SU-DHL-6 (cell line): ENCODE data around the gene IMPACT.

Experiments used
- H2AFZ ChIP-seq: fragments of 200-600 bp; sonication (generic); 2 replicates; pipeline ENCODE4 v1.6.1; 2014; ENCODE audit warnings: low read depth, mild to moderate bottlenecking, moderate library complexity, mixed read lengths, antibody characterized with exemption, low read length; ENCODE audit not compliant: severe bottlenecking
- H3F3A ChIP-seq: fragments of 200-600 bp; shearing (Covaris generic); 2 replicates; pipeline ENCODE4 v1.6.0; 2016; ENCODE audit warnings: antibody characterized with exemption, mild to moderate bottlenecking; ENCODE audit not compliant: insufficient read depth
- H3K27ac ChIP-seq: fragments of 200-600 bp; sonication (generic); 2 replicates; pipeline ENCODE4 v1.5.1; 2016; ENCODE audit warnings: low read depth, mild to moderate bottlenecking, low read length, moderate library complexity, mixed read lengths
- H3K27me3 ChIP-seq: fragments of 200-600 bp; sonication (generic), shearing (Covaris generic); 2 replicates; pipeline ENCODE4 v1.6.0; 2014; ENCODE audit warnings: mild to moderate bottlenecking, low read length
- H3K36me3 ChIP-seq: fragments of 200-600 bp; sonication (generic); 2 replicates; pipeline ENCODE4 v1.6.1; 2014; ENCODE audit warnings: mild to moderate bottlenecking, low read length, mixed read lengths
- H3K4me2 ChIP-seq: fragments of 300-600, 200-600 bp; shearing (Covaris generic), sonication (generic); 2 replicates; pipeline ENCODE4 v1.6.0; 2014; ENCODE audit warnings: low read length, low read depth, mild to moderate bottlenecking; ENCODE audit not compliant: poor library complexity, severe bottlenecking
- H3K4me3 ChIP-seq: fragments of 200-600 bp; sonication (generic); 2 replicates; pipeline ENCODE4 v1.5.1; 2014; ENCODE audit warnings: antibody characterized with exemption, low read length, mild to moderate bottlenecking, mixed read lengths; ENCODE audit not compliant: insufficient read depth, poor library complexity, severe bottlenecking
- H3K79me2 ChIP-seq: fragments of 200-600 bp; sonication (generic); 2 replicates; pipeline ENCODE4 v1.6.1; 2014; ENCODE audit warnings: mild to moderate bottlenecking, low read length, moderate library complexity; ENCODE audit not compliant: insufficient read depth
- H3K9ac ChIP-seq: fragments of 200-600 bp; sonication (generic); 2 replicates; pipeline ENCODE4 v1.7.0; 2014; ENCODE audit warnings: mild to moderate bottlenecking, low read length
- H3K9me2 ChIP-seq: fragments of 200-600 bp; sonication (generic); replicated peaks from 2 replicates; pipeline ENCODE4 v1.6.1; 2014; ENCODE audit warnings: low read length; ENCODE audit not compliant: insufficient read depth
- H3K9me3 ChIP-seq: fragments of 200-600 bp; sonication (generic); 2 replicates; pipeline ENCODE4 v1.6.1; 2014; ENCODE audit warnings: low read length, mixed read lengths; ENCODE audit not compliant: insufficient read depth
- H4K20me1 ChIP-seq: fragments of 200-600 bp; sonication (generic); 2 replicates; pipeline ENCODE4 v1.6.1; 2014; ENCODE audit warnings: low read depth, mild to moderate bottlenecking, antibody characterized with exemption, low read length, moderate library complexity, mixed read lengths
- EZH2phosphoT487 ChIP-seq: fragments of 200-600 bp; sonication (generic), shearing (Covaris generic); conservative IDR thresholded peaks from 2 replicates; pipeline ENCODE4 v1.6.1; 2018; ENCODE audit warnings: mild to moderate bottlenecking, antibody characterized with exemption, low read length, moderate library complexity, mixed read lengths
- TF ChIP-seq, protein P1 (sequence below): fragments of 200-600 bp; sonication (generic); IDR thresholded peaks from one replicate; pipeline ENCODE4 v1.5.1; 2017; ENCODE audit warnings: antibody characterized with exemption, mild to moderate bottlenecking, low read length, moderate library complexity; ENCODE audit not compliant: insufficient read depth, poor library complexity, severe bottlenecking

Gene IMPACT

DNA sequence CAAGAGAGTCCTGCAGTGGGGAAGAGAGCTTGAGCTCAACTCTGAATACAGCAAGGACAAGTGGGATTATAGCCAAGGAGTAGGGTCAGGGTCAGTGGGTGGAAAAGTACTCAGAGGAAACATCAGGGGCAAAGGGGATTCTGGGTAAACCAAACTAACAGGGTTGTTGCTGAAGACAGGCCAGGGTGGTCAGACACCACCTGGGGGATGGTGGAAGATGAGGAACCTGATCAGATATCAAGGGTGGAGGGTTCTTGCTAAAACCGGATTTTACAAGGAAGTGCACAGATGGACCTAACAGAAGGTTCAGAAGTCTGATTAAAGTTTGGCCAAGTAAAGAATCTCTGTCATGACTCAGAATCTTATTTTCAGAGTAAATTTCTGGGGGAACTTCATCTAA lies 45.3 kb upstream of the IMPACT start:
- no peaks in the 10 kb centered on the region for H3K9me3 ChIP-seq
- H3K79me2 ChIP-seq = no peaks in the 10 kb centered on the region
- no peaks in the 10 kb centered on the region for H3K9me2 ChIP-seq
- TF ChIP-seq, protein P1, sequence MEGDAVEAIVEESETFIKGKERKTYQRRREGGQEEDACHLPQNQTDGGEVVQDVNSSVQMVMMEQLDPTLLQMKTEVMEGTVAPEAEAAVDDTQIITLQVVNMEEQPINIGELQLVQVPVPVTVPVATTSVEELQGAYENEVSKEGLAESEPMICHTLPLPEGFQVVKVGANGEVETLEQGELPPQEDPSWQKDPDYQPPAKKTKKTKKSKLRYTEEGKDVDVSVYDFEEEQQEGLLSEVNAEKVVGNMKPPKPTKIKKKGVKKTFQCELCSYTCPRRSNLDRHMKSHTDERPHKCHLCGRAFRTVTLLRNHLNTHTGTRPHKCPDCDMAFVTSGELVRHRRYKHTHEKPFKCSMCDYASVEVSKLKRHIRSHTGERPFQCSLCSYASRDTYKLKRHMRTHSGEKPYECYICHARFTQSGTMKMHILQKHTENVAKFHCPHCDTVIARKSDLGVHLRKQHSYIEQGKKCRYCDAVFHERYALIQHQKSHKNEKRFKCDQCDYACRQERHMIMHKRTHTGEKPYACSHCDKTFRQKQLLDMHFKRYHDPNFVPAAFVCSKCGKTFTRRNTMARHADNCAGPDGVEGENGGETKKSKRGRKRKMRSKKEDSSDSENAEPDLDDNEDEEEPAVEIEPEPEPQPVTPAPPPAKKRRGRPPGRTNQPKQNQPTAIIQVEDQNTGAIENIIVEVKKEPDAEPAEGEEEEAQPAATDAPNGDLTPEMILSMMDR = no peak
- no peak for TF ChIP-seq EZH2phosphoT487
- H3F3A ChIP-seq = no peaks in the 10 kb centered on the region
- no peak overlapping the region for H3K4me3 ChIP-seq
- no peak overlapping the region for H2AFZ ChIP-seq
- H3K27me3 ChIP-seq = no peaks in the 10 kb centered on the region
- no peak overlapping the region for H3K4me2 ChIP-seq
- H3K27ac ChIP-seq = no peak overlapping the region
- no peak overlapping the region for H3K9ac ChIP-seq
- no peaks in the 10 kb centered on the region for H4K20me1 ChIP-seq
- H3K36me3 ChIP-seq = no peaks in the 10 kb centered on the region

DNA sequence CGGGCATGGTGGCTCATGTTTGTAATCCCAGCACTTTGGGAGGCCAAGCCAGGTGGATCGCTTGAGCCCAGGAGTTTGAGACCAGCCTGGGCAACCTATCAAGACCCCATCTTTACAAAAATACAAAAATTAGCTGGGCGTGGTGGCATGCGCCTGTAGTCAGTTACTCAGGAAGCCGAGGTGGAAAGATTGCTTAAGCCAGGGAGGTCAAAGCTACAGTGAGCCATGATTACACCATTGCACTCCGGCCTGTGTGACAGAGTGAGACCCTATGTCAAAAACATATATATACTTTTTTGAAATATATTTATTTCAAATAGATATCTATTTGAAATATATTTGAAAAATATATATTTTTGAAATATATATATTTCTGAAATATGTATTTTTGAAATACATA lies 39.8 kb upstream of the IMPACT start:
- no peaks in the 10 kb centered on the region for H3F3A ChIP-seq
- TF ChIP-seq, protein P1 = no peak
- TF ChIP-seq EZH2phosphoT487 = no peak
- no peaks in the 10 kb centered on the region for H3K9me2 ChIP-seq
- no peaks in the 10 kb centered on the region for H3K79me2 ChIP-seq
- no peaks in the 10 kb centered on the region for H3K36me3 ChIP-seq
- no peaks in the 10 kb centered on the region for H3K27me3 ChIP-seq
- no peak overlapping the region for H3K4me2 ChIP-seq
- no peak overlapping the region for H2AFZ ChIP-seq
- H4K20me1 ChIP-seq = no peaks in the 10 kb centered on the region
- no peak overlapping the region for H3K9ac ChIP-seq
- no peak overlapping the region for H3K4me3 ChIP-seq
- H3K27ac ChIP-seq = no peak overlapping the region
- H3K9me3 ChIP-seq = no peaks in the 10 kb centered on the region

DNA sequence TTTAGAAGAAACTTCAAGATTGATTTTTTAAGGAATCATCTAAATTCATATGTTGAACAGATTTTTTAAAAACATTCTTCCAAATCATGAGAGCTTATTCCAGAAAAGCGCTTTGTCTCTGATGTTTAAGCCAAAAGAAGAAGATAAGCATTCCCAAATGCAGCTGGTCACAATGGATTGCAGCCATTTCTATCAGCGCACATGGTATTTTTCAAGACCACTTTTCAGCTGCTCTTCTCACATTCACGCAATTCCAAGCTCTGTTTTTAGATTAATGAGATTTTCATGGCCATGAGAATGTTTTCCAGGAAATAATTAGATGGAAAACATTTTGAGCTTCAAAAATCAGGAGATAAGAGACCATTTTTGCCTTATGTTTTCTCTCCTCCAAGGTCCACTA lies 37.5 kb upstream of the IMPACT start:
- no peaks in the 10 kb centered on the region for H3K79me2 ChIP-seq

More for the DNA sequence above, 37.5 kb upstream of the IMPACT start:
- H3K9me3 ChIP-seq = no peaks in the 10 kb centered on the region
- H3K27me3 ChIP-seq = no peaks in the 10 kb centered on the region
- no peak overlapping the region for H2AFZ ChIP-seq
- no peaks in the 10 kb centered on the region for H3F3A ChIP-seq
- no peaks in the 10 kb centered on the region for H3K36me3 ChIP-seq
- H3K4me2 ChIP-seq = no peak overlapping the region
- no peaks in the 10 kb centered on the region for H3K9me2 ChIP-seq
- no peak overlapping the region for H3K9ac ChIP-seq
- no peak overlapping the region for H3K4me3 ChIP-seq
- TF ChIP-seq EZH2phosphoT487 = no peak
- TF ChIP-seq, protein P1 = no peak
- no peak overlapping the region for H3K27ac ChIP-seq
- no peaks in the 10 kb centered on the region for H4K20me1 ChIP-seq
